DOHH2 (cell line): ENCODE data around the gene SDS.

Source experiments
- H3F3A ChIP-seq: fragments of 200-600 bp; sonication (generic), shearing (Covaris generic); 2 replicates; pipeline ENCODE4 v1.6.0; 2016; ENCODE audit warnings: antibody characterized with exemption, mild to moderate bottlenecking; ENCODE audit not compliant: control insufficient read depth, insufficient read depth
- H3K27ac ChIP-seq: fragments of 200-600 bp; sonication (generic); 2 replicates; pipeline ENCODE4 v1.5.1; 2014; ENCODE audit warnings: low read depth, mild to moderate bottlenecking, low read length, moderate library complexity
- H3K27me3 ChIP-seq: fragments of 200-600 bp; sonication (generic); 2 replicates; pipeline ENCODE4 v1.6.1; 2014; ENCODE audit warnings: mild to moderate bottlenecking, low read length, mixed read lengths; ENCODE audit not compliant: control insufficient read depth
- H3K36me3 ChIP-seq: fragments of 200-600 bp; sonication (generic); 2 replicates; pipeline ENCODE4 v1.6.1; 2014; ENCODE audit warnings: mild to moderate bottlenecking, low read length, moderate library complexity, mixed read lengths; ENCODE audit not compliant: control insufficient read depth
- H3K4me1 ChIP-seq: fragments of 200-600 bp; sonication (generic); 2 replicates; pipeline ENCODE4 v1.6.1; 2014; ENCODE audit warnings: mild to moderate bottlenecking, low read length, mixed read lengths; ENCODE audit not compliant: control insufficient read depth
- H3K4me2 ChIP-seq: fragments of 200-600 bp; sonication (generic); 2 replicates; pipeline ENCODE4 v1.6.0; 2014; ENCODE audit warnings: mild to moderate bottlenecking, low read length, moderate library complexity
- H3K4me3 ChIP-seq: fragments of 200-600 bp; sonication (generic); 2 replicates; pipeline ENCODE4 v1.5.1; 2014; ENCODE audit warnings: mild to moderate bottlenecking, low read length, mixed read lengths
- H3K79me2 ChIP-seq: fragments of 200-600 bp; sonication (generic); 2 replicates; pipeline ENCODE4 v1.6.1; 2014; ENCODE audit warnings: mild to moderate bottlenecking, low read length, mixed read lengths; ENCODE audit not compliant: control insufficient read depth
- H3K9me2 ChIP-seq: fragments of 200-600 bp; sonication (generic); replicated peaks from 2 replicates; pipeline ENCODE4 v1.6.1; 2014; ENCODE audit warnings: mild to moderate bottlenecking, low read length, mixed read lengths; ENCODE audit not compliant: control insufficient read depth
- H3K9me3 ChIP-seq: fragments of 200-600 bp; sonication (generic); 2 replicates; pipeline ENCODE4 v1.6.1; 2014; ENCODE audit warnings: antibody characterized with exemption, low read length, mixed read lengths; ENCODE audit not compliant: control insufficient read depth, insufficient read depth
- H4K20me1 ChIP-seq: fragments of 200-600 bp; sonication (generic); 2 replicates; pipeline ENCODE4 v1.6.0; 2014; ENCODE audit warnings: low read depth, mild to moderate bottlenecking, antibody characterized with exemption, low read length, moderate library complexity; ENCODE audit not compliant: control insufficient read depth, insufficient read depth
- CTCF ChIP-seq: fragments of 200-600 bp; sonication (generic); IDR thresholded peaks from one replicate; pipeline ENCODE4 v1.5.1; 2014; ENCODE audit warnings: antibody characterized with exemption, mild to moderate bottlenecking, low read depth, low read length; ENCODE audit not compliant: poor library complexity, severe bottlenecking
- EZH2phosphoT487 ChIP-seq: fragments of 200-600 bp; sonication (generic); IDR thresholded peaks from 2 replicates; pipeline ENCODE4 v1.6.1; 2017; ENCODE audit warnings: borderline replicate concordance, mild to moderate bottlenecking, antibody characterized with exemption, low read length, moderate library complexity, mixed read lengths

Gene SDS

GRCh38 chr12:113345318-113345717 lies 58.4 kb downstream of the SDS start:
- no peaks in the 10 kb centered on the region for H3K36me3 ChIP-seq
- no peaks in the 10 kb centered on the region for H4K20me1 ChIP-seq
- H3K9me3 ChIP-seq: no peaks in the 10 kb centered on the region
- no peaks in the 10 kb centered on the region for H3K79me2 ChIP-seq
- H3K9me2 ChIP-seq: no peaks in the 10 kb centered on the region
- H3K4me2 ChIP-seq: no peak overlapping the region
- no peak for TF ChIP-seq CTCF
- no peak for TF ChIP-seq EZH2phosphoT487
- no peaks in the 10 kb centered on the region for H3F3A ChIP-seq
- peaks cover 22% of the 10 kb centered on the region; the same call in 1 of the 2 replicates for H3K27me3 ChIP-seq
- no peak overlapping the region for H3K4me3 ChIP-seq
- H3K4me1 ChIP-seq: no peaks in the 10 kb centered on the region
- no peak overlapping the region for H3K27ac ChIP-seq
